Measurements from ENCODE around the gene RIC1.

DNA sequence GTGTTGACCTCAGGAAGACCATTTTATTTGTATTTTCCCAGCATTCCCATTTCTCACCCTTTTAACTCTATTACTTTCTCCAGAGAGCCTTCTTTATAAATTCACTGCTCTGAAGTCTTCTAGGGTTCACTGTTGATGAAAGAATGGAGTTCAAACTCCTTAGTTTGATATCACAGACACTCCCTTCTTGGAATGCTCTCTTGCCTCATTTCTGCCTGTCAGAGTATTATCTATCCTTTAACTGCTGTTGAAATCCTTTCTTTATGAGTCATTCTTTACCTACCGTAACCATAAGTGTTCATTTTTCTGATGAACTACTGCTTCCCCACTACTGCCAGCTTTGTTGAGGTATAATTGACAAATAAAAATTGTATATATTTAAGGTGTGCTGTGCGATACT lies 4.3 kb downstream of the RIC1 start:
- no peak for TF ChIP-seq POLR2AphosphoS5 (IDR thresholded peaks at IDR 0.05)
- TF ChIP-seq, protein P1, sequence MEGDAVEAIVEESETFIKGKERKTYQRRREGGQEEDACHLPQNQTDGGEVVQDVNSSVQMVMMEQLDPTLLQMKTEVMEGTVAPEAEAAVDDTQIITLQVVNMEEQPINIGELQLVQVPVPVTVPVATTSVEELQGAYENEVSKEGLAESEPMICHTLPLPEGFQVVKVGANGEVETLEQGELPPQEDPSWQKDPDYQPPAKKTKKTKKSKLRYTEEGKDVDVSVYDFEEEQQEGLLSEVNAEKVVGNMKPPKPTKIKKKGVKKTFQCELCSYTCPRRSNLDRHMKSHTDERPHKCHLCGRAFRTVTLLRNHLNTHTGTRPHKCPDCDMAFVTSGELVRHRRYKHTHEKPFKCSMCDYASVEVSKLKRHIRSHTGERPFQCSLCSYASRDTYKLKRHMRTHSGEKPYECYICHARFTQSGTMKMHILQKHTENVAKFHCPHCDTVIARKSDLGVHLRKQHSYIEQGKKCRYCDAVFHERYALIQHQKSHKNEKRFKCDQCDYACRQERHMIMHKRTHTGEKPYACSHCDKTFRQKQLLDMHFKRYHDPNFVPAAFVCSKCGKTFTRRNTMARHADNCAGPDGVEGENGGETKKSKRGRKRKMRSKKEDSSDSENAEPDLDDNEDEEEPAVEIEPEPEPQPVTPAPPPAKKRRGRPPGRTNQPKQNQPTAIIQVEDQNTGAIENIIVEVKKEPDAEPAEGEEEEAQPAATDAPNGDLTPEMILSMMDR (IDR thresholded peaks at IDR 0.05), result no peak

Measured in prostate gland (tissue), 2 donors.